Stomach smooth muscle (tissue), 2 donors: ENCODE measurements around the gene C2orf68.

Source experiments
- H3K27ac ChIP-seq: one replicate; pipeline ENCODE4 v1.7.0; 2013; ENCODE audit warnings: mild to moderate bottlenecking, low read length, inconsistent platforms
- H3K27me3 ChIP-seq, 2 donors: one replicate each; pipeline ENCODE4 v1.7.0; 2013; ENCODE audit warnings: low read length in 2 of 2; ENCODE audit not compliant: insufficient read depth in 2 of 2, control insufficient read depth in 1 of 2
- H3K36me3 ChIP-seq, 2 donors: one replicate each; pipeline ENCODE4 v1.7.0; 2013; ENCODE audit warnings: low read length in 2 of 2; ENCODE audit not compliant: control insufficient read depth in 2 of 2, insufficient read depth in 2 of 2
- H3K4me1 ChIP-seq: one replicate; pipeline ENCODE4 v1.7.0; 2013; ENCODE audit warnings: low read length; ENCODE audit not compliant: control insufficient read depth, insufficient read depth
- H3K4me3 ChIP-seq, 2 donors: one replicate each; pipeline ENCODE4 v1.7.0; 2013; ENCODE audit warnings: low read length in 2 of 2
- H3K9ac ChIP-seq, 2 donors: one replicate each; pipeline ENCODE4 v1.7.0; 2013; ENCODE audit warnings: low read length in 2 of 2, mild to moderate bottlenecking in 1 of 2
- H3K9me3 ChIP-seq, 2 donors: one replicate each; pipeline ENCODE4 v1.7.0; 2013; ENCODE audit warnings: low read length in 2 of 2; ENCODE audit not compliant: control insufficient read depth in 2 of 2
- donor health status: healthy.
- donor health status: Pancreatic carcinoma.

The C2orf68 gene

GRCh38 chr2:85651097-85651496, 39.2 kb upstream of the C2orf68 start:
- peaks cover 36 to 50% of the 10 kb centered on the region in 2 donors for H3K36me3 ChIP-seq
- H3K9me3 ChIP-seq, result no peaks in the 10 kb centered on the region
- no peaks in the 10 kb centered on the region for H3K4me1 ChIP-seq
- H3K27me3 ChIP-seq, result no peaks in the 10 kb centered on the region
- H3K27ac ChIP-seq, result no peak overlapping the region
- H3K9ac ChIP-seq, result no peak overlapping the region
- H3K4me3 ChIP-seq, result no peak overlapping the region

DNA sequence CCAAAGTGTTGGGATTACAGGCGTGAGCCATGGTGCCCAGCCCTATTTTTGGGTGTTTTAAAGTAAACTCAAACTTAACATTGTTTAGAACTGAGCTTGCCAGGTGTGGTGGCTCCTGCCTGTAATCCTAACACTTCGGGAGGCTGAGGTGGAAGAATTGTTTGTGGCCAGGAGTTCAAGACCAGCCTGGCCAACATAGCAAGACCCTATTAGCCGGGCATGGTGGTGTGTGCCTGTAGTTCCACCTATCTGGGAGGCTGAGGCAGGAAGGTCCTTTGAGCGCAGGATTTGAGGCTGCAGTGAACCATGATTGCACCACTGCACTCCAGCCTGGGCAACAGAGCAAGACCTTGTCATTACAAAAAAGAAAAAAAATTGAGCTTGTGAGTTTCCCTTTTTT, 38.6 kb upstream of the C2orf68 start:
- Histone ChIP-seq H3K4me1 (no peaks in the 10 kb centered on the region), H3K27me3 (no peaks in the 10 kb centered on the region), H3K9ac (no peak overlapping the region), H3K27ac (no peak overlapping the region), H3K9me3 (no peaks in the 10 kb centered on the region), H3K36me3 (peaks cover 40 to 53% of the 10 kb centered on the region in 2 donors), H3K4me3 (no peak overlapping the region)

DNA sequence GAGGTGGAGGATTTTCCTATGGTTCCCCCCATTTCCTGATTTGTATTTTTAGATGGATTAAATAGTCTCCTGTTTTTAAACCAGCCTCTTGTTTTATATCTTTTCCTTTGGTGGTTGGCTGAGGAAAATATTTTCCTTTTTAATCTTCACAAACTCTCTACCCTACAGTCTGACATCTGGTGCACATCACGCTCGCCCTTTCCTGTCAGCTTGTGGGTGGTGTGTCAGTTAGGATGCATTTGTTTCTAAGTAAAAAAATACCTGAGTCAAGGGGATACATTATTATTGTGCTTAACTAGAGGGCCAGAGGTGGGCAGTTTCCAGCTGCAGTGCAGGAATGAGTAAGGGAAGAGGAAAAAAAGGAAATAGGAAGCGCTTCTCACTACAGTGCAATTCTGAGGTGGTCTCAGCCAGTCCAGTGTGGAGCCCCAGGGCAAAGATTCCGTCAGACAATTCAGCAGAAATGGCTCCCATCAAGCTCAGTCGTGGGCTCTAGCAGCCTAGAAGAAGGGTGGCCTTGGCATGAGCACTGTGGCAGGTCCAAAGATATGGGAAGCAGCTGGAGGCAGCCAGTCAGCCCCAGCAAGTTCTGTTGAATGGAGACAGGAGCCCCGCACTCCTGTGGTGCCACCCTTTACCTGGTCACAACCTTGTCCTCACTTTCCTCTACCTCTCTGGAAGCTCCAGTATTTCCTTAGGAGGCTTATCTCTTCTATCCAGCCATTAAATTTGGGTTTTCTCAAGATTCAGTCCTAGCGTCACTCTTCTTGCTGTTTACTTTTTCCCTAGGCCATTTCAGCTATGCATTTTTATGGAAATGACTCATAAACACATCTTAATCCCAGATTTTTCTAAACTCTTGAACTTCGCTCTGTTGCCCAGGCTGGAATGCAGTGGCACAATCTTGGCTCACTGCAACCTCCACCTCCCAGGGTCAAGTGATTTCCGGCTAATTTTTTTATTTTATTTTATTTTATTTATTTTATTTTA, 37.6 kb upstream of the C2orf68 start:
- Histone ChIP-seq H3K36me3 (peaks cover 47 to 62% of the 10 kb centered on the region in 2 donors), H3K4me3 (no peak overlapping the region), H3K27ac (no peak overlapping the region), H3K9me3 (no peaks in the 10 kb centered on the region), H3K9ac (no peak overlapping the region), H3K27me3 (no peaks in the 10 kb centered on the region), H3K4me1 (no peaks in the 10 kb centered on the region)

DNA sequence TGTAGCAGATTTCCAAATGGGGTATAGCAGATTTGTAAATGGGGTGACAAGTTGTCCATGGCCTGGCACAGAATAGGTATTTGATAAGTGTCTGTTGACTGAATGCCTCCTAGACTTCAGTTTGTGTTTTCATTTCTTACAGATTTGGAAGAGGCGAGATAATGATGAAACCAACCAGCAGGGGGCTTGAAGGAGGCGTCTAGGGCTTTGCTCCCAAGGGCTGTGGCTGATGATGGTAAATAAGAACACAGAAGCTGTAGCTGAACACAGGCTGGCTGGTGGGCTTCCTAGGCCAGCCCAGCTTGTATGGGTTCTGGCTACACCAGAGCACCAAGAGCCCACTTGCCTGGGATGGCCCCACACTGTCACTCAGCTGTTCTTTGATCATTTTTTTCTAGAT, 36.8 kb upstream of the C2orf68 start:
- no peaks in the 10 kb centered on the region for H3K4me1 ChIP-seq
- no peaks in the 10 kb centered on the region for H3K9me3 ChIP-seq
- no peak overlapping the region for H3K9ac ChIP-seq
- no peak overlapping the region for H3K4me3 ChIP-seq
- H3K27me3 ChIP-seq, result no peaks in the 10 kb centered on the region
- H3K27ac ChIP-seq, result no peak overlapping the region
- peaks cover 51 to 64% of the 10 kb centered on the region in 2 donors for H3K36me3 ChIP-seq

GRCh38 chr2:85647823-85648526, 36.1 kb upstream of the C2orf68 start:
- Histone ChIP-seq H3K27ac (no peak overlapping the region), H3K9me3 (no peaks in the 10 kb centered on the region), H3K27me3 (no peaks in the 10 kb centered on the region), H3K9ac (no peak overlapping the region), H3K4me1 (no peaks in the 10 kb centered on the region), H3K36me3 (peaks cover 51 to 67% of the 10 kb centered on the region in 2 donors), H3K4me3 (no peak overlapping the region)

DNA sequence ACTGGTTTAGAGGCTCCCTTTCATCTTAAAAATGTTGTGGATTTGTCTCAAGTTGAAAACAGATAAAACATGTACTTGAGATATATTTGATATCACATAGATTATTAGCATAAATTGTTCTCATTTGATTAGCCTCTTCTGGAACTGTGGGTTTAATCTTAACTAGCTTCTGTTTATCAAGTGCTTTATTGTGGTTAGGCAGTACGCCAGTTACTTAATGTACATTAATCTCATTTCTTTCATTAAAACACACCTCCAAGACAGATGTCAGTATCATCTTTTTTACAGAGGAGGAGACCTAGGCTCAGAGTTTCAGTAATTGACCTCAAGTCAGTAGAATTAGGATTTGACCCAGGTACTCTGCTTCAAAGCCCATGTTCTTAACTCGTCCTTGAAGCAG, 34.3 kb upstream of the C2orf68 start:
- no peak overlapping the region for H3K9ac ChIP-seq
- H3K9me3 ChIP-seq, result no peaks in the 10 kb centered on the region
- no peak overlapping the region for H3K4me3 ChIP-seq
- H3K27ac ChIP-seq, result no peak overlapping the region
- H3K27me3 ChIP-seq, result no peaks in the 10 kb centered on the region
- H3K36me3 ChIP-seq, result peaks cover 63 to 72% of the 10 kb centered on the region in 2 donors
- H3K4me1 ChIP-seq, result no peaks in the 10 kb centered on the region

DNA sequence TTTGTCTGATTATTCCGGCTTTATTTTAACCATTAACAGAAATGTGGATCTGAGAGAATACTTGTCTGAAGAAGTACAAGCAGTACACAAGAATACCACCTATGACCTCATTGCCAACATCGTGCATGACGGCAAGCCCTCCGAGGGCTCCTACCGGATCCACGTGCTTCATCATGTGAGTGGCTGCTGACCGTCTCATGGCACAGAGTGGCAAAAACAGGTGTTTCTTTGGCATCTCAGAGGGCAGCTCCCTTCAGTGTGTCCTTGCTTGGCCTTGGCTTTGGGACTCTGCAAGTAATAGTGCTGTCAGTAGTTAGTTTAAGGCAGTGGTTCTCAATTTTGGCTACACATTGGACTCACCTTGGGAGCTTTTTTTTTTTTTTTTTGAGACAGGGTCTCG, 33.0 kb upstream of the C2orf68 start:
- H3K9me3 ChIP-seq, result no peaks in the 10 kb centered on the region
- H3K4me1 ChIP-seq, result no peaks in the 10 kb centered on the region
- no peak overlapping the region for H3K27ac ChIP-seq
- H3K36me3 ChIP-seq, result peaks cover 69 to 75% of the 10 kb centered on the region in 2 donors
- no peaks in the 10 kb centered on the region for H3K27me3 ChIP-seq
- no peak overlapping the region for H3K9ac ChIP-seq
- no peak overlapping the region for H3K4me3 ChIP-seq

GRCh38 chr2:85642725-85643124, 30.9 kb upstream of the C2orf68 start:
- H3K9me3 ChIP-seq, result no peaks in the 10 kb centered on the region
- no peak overlapping the region for H3K9ac ChIP-seq
- no peak overlapping the region for H3K27ac ChIP-seq
- H3K4me1 ChIP-seq, result no peaks in the 10 kb centered on the region
- H3K36me3 ChIP-seq, result peaks cover 60 to 67% of the 10 kb centered on the region in 2 donors
- no peak overlapping the region for H3K4me3 ChIP-seq
- H3K27me3 ChIP-seq, result no peaks in the 10 kb centered on the region

DNA sequence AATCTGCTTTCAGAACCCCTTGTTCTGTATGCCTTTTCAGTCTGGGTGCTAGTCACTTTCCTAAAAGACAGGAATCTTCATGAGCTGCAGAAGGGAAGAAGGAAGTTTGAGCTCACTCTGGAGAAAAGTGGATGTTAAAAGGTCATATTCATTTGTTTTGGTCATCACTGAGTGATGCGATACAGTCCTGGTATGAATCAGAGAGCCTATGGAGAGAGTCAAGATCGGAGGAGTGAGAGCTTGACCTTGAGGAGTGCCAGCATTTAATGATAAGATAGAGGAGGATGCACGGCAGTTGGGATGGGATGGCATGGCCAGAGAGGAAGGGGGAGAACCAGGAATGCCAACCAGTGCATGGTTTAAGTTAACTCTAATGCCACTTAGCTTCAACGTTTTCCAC, 23.8 kb upstream of the C2orf68 start:
- Histone ChIP-seq H3K4me1 (peaks cover 2% of the 10 kb centered on the region), H3K9ac (no peak overlapping the region), H3K36me3 (peaks cover 39 to 58% of the 10 kb centered on the region in 2 donors), H3K4me3 (no peak overlapping the region), H3K27me3 (no peaks in the 10 kb centered on the region), H3K9me3 (no peaks in the 10 kb centered on the region), H3K27ac (no peak overlapping the region)

DNA sequence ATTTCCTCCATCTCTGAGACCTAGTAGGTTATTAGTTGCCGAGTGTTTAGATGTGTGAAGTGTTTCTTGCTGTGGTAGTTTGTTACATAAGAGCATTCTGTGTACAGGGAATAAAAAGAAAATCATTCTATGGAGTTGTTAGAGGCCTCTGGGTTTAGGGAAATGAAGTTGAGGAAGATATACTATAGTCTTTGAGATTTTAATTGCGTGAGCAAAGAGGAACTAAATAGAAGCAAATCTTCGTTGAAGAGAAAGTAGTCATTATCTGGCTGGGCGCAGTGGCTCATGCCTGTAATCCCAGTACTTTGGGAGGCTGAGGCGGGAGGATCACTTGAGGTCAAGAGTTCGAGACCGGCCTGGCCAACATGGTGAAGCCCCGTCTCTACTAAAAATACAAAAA, 23.1 kb upstream of the C2orf68 start:
- H3K4me3 ChIP-seq, result no peak overlapping the region
- no peak overlapping the region for H3K27ac ChIP-seq
- H3K9me3 ChIP-seq, result no peaks in the 10 kb centered on the region
- H3K4me1 ChIP-seq, result peaks cover 2% of the 10 kb centered on the region
- peaks cover 42 to 62% of the 10 kb centered on the region in 2 donors for H3K36me3 ChIP-seq
- no peaks in the 10 kb centered on the region for H3K27me3 ChIP-seq
- H3K9ac ChIP-seq, result no peak overlapping the region
